ENCODE data around the gene UQCR10.
A peak's percentile ranks its signal among the peaks of the same experiment; 100 is the strongest.

UQCR10 gene

GRCh38 chr22:29767171-29768051 lies at the start of gene UQCR10:
TSS of gene UQCR10 (plus strand) at chr22:29767369. CDS start at chr22:29767399, 30 bp downstream.
- DNase-seq (ENCODE audit: low read depth), result peak; percentile 87

DNA sequence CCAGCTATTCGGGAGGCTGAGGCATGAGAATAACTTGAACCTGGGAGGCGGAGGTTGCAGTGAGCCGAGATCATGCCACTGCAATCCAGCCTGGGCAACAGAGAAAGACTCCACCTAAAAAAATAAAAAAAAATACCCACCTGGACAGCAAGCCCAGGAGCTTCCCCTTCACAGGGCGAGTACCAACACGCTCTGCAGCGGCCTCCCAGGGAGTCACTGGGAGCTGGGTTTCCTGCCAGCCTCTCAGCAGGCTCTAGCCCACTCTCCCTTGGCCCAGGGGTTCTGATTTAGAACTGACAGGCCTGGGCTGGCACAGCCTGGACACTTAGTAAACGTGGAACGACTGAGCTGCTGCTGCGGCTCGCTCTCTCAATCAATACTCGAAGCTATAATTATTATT lies 49.4 kb upstream of the UQCR10 start:
- no peak for DNase-seq (ENCODE audit: low read depth)

GRCh38 chr22:29718949-29719898 lies 47.9 kb upstream of the UQCR10 start:
- DNase-seq (ENCODE audit: low read depth), result no peak

GRCh38 chr22:29719899-29720645 lies 47.1 kb upstream of the UQCR10 start, which contains the start of gene CABP7:
TSS of gene CABP7 (plus strand) at chr22:29720003. CDS start at chr22:29720425, 422 bp downstream.
- no peak for DNase-seq (ENCODE audit: low read depth)

GRCh38 chr22:29720811-29721323 lies 46.3 kb upstream of the UQCR10 start:
- no peak for DNase-seq (ENCODE audit: low read depth)

- DNase-seq (ENCODE audit: low read depth), result no peak
Observed at GRCh38 chr22:29722151-29722550, 45.0 kb upstream of the UQCR10 start.

- DNase-seq (ENCODE audit: low read depth), result no peak
Observed at GRCh38 chr22:29722587-29722986, 44.6 kb upstream of the UQCR10 start.

DNA sequence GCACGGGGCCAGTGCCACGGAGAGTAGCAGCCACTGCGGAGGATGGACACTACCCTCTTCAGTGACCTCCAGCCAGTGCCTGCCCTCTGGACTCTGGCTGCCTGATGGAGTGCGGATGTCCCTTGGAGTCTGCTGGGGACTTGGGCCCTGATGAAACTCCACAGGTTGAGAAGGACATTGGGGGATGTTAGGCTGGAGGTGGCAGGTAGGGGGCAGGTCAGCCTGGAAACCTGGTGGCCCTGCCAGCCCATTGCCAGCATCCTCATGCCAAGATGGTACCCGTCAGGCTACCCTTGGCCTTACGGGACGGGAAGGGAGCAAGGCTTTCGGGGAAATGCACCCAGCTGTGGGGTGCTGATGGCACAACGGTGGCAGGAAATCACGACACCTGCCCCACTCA lies 43.4 kb upstream of the UQCR10 start:
- no peak for DNase-seq (ENCODE audit: low read depth)

DNA sequence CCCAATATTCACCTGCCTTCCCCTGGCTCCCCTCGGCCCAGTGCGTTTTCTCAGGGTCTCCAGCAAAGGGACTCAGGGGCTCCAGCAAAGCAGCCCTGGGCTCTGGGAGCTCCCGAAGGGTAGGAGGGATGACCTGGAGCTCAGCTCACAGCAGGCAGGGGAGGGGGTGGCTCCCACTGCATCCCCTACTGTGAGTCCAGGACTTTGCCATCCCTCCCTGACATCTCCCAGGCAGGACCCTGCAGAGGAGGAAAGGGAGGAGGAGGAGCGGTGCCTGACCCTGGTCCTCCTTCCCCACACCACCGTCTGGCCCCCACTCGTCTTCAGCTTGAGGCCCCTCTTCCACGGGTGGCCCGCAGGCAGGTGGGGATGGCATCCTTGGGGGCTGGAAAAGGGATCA lies 42.3 kb upstream of the UQCR10 start:
- DNase-seq (ENCODE audit: low read depth), result no peak

DNA sequence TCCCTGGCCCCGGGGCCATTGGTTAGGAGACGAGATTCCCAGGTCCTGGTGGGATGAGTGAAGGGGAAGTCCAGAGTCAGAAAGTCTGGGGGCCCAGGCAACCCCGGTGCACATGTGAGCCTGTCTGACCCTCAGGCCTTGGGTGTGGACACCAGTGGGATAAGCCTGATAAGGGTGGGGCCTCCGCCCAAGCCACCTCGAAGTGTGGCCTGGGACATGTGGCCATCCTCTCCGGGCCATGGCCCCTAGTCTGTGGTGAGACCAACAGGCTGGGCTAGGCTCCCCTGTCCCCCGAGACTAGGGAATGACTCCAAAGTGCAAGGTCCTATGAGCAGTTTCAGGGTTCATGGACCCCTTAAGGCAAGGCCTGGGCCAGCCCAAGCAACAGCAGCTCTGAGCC lies 41.1 kb upstream of the UQCR10 start:
- no peak for DNase-seq (ENCODE audit: low read depth)

GRCh38 chr22:29726512-29727130 lies 40.5 kb upstream of the UQCR10 start:
- no peak for DNase-seq (ENCODE audit: low read depth)

GRCh38 chr22:29727131-29727523 lies 40.0 kb upstream of the UQCR10 start:
- DNase-seq (ENCODE audit: low read depth), result no peak

- no peak for DNase-seq (ENCODE audit: low read depth)
Observed at GRCh38 chr22:29729161-29729560, 38.0 kb upstream of the UQCR10 start.

- no peak for DNase-seq (ENCODE audit: low read depth)
Observed at GRCh38 chr22:29731058-29731850, 35.9 kb upstream of the UQCR10 start.

DNA sequence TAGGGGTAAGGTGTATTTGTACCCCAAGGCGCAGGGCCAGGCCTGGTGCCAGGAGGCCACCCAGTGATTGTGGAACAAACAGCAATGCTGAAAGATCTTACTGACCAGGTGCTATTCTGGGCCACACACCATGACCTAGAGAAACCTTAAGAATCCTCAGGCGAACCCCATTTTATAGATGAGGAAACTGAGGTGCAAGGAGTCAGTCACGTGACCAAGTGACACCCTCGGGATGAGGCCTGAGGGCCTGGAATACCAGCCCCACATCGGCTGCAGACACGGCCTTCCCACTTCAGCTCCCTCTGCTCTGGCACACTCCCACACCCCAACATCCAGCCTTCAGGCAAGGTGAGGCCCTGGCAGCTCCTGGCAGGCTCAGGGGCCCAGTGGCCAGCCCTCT lies 34.3 kb upstream of the UQCR10 start:
- no peak for DNase-seq (ENCODE audit: low read depth)

GRCh38 chr22:29733362-29734201 lies 33.6 kb upstream of the UQCR10 start:
- DNase-seq (ENCODE audit: low read depth), result no peak

GRCh38 chr22:29734406-29734805 lies 32.8 kb upstream of the UQCR10 start:
- no peak for DNase-seq (ENCODE audit: low read depth)

- no peak for DNase-seq (ENCODE audit: low read depth)
Observed at GRCh38 chr22:29734838-29735237, 32.3 kb upstream of the UQCR10 start.

DNA sequence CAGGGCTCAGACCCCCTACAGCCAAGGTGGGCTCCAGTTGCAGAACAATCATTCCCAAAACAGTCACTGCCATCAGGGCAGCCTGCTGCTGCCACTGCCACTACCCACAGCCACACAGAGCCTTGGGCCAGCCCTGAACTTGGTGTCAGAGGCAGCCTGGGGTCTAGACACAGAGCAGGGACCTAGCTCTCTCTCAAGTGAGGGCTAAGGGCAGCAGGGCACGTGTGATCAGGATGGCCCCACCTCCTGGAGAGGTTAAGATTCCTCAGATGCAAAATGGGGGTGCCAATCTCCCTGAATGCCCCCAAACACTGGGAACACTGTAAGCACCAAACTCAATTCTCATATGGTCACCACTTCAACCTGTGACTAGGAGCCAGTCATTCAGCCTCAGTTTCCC lies 31.8 kb upstream of the UQCR10 start:
- no peak for DNase-seq (ENCODE audit: low read depth)
